H9 (cell line): ENCODE measurements around the gene SLC51B. TPM values are rescaled to one million over a fixed set of nuclear protein-coding genes. Genes with fewer than 3 reads are reported as not detected.
A peak's percentile ranks its signal among the peaks of the same experiment; 100 is the strongest.

Source experiments
- DNase-seq: peaks from one replicate; pipeline ENCODE4 v3.0.0-alpha.2; 2017
- H2AFZ ChIP-seq: one replicate; pipeline ENCODE4 v1.6.1; 2013; ENCODE audit warnings: mild to moderate bottlenecking, low read length, control low read depth, moderate library complexity
- H2AK5ac ChIP-seq: 2 replicates; pipeline ENCODE4 v1.6.1; 2013; ENCODE audit warnings: low read length, control low read depth, mixed read lengths; ENCODE audit not compliant: insufficient read length
- H2BK120ac ChIP-seq: one replicate; pipeline ENCODE4 v1.6.1; 2013; ENCODE audit warnings: low read depth, mild to moderate bottlenecking, low read length, control low read depth, inconsistent platforms; ENCODE audit not compliant: poor library complexity, severe bottlenecking
- H2BK12ac ChIP-seq: 2 replicates; pipeline ENCODE4 v1.6.1; 2013; ENCODE audit warnings: low read length, control low read depth, mixed read lengths, low read depth; ENCODE audit not compliant: insufficient read length
- H2BK15ac ChIP-seq: 2 replicates; pipeline ENCODE4 v1.6.1; 2013; ENCODE audit warnings: low read depth, low read length, control low read depth
- H2BK20ac ChIP-seq: one replicate; pipeline ENCODE4 v1.6.1; 2013; ENCODE audit warnings: low read depth, mild to moderate bottlenecking, low read length, control low read depth, inconsistent platforms; ENCODE audit not compliant: poor library complexity, severe bottlenecking
- H2BK5ac ChIP-seq: 2 replicates; pipeline ENCODE4 v1.6.1; 2013; ENCODE audit warnings: low read length, control low read depth, mixed read lengths; ENCODE audit not compliant: insufficient read length
- H3K14ac ChIP-seq: 2 replicates; pipeline ENCODE4 v1.6.1; 2013; ENCODE audit warnings: low read length, control low read depth; ENCODE audit not compliant: insufficient read depth
- H3K18ac ChIP-seq: 2 replicates; pipeline ENCODE4 v1.6.1; 2013; ENCODE audit warnings: low read depth, mild to moderate bottlenecking, mixed read lengths, low read length, control low read depth; ENCODE audit not compliant: insufficient read length
- H3K23ac ChIP-seq: 2 replicates; pipeline ENCODE4 v1.6.1; 2013; ENCODE audit warnings: low read length, control low read depth, mixed read lengths, low read depth; ENCODE audit not compliant: insufficient read length
- H3K23me2 ChIP-seq: 2 replicates; pipeline ENCODE4 v1.6.1; 2013; ENCODE audit warnings: low read depth, mild to moderate bottlenecking, mixed read lengths, low read length, control low read depth; ENCODE audit not compliant: insufficient read length, poor library complexity, severe bottlenecking
- H3K27ac ChIP-seq: 2 replicates; pipeline ENCODE4 v1.5.1; 2013; ENCODE audit warnings: low read length, control low read depth, mixed read lengths, low read depth; ENCODE audit not compliant: insufficient read length
- H3K27me3 ChIP-seq: 2 replicates; pipeline ENCODE4 v1.6.1; 2013; ENCODE audit warnings: low read length, control low read depth, inconsistent platforms; ENCODE audit not compliant: insufficient read depth
- H3K4ac ChIP-seq: 2 replicates; pipeline ENCODE4 v1.6.1; 2013; ENCODE audit warnings: low read depth, mild to moderate bottlenecking, control low read depth, inconsistent platforms, low read length, moderate library complexity
- H3K4me1 ChIP-seq: 2 replicates; pipeline ENCODE4 v1.6.1; 2013; ENCODE audit warnings: low read length, control low read depth, inconsistent platforms; ENCODE audit not compliant: insufficient read depth
- H3K4me2 ChIP-seq: 2 replicates; pipeline ENCODE4 v1.6.1; 2013; ENCODE audit warnings: low read length, control low read depth, mixed read lengths; ENCODE audit not compliant: insufficient read length, insufficient read depth
- H3K56ac ChIP-seq: 2 replicates; pipeline ENCODE4 v1.6.1; 2013; ENCODE audit warnings: low read depth, mild to moderate bottlenecking, mixed read lengths, low read length, control low read depth; ENCODE audit not compliant: insufficient read length
- H3K79me1 ChIP-seq: 2 replicates; pipeline ENCODE4 v1.6.1; 2013; ENCODE audit warnings: low read depth, mild to moderate bottlenecking, moderate library complexity, low read length, control low read depth, inconsistent platforms; ENCODE audit not compliant: insufficient read depth, poor library complexity, severe bottlenecking
- H3K79me2 ChIP-seq: 2 replicates; pipeline ENCODE4 v1.6.1; 2013; ENCODE audit warnings: low read length, control low read depth, inconsistent platforms; ENCODE audit not compliant: insufficient read depth
- H3K9ac ChIP-seq: 2 replicates; pipeline ENCODE4 v1.6.1; 2013; ENCODE audit warnings: low read length, control low read depth, mixed read lengths; ENCODE audit not compliant: insufficient read length; ENCODE audit errors: extremely low read depth
- H3K9me3 ChIP-seq: one replicate; pipeline ENCODE4 v1.6.1; 2013; ENCODE audit warnings: low read depth, low read length, inconsistent platforms; ENCODE audit not compliant: control insufficient read depth
- H3T11ph ChIP-seq: one replicate; pipeline ENCODE4 v1.6.1; 2013; ENCODE audit warnings: mild to moderate bottlenecking, low read length, control low read depth, inconsistent platforms
- H4K20me1 ChIP-seq: one replicate; pipeline ENCODE4 v1.6.1; 2013; ENCODE audit not compliant: control insufficient read depth, insufficient read length, insufficient read depth
- H4K5ac ChIP-seq: 2 replicates; pipeline ENCODE4 v1.6.1; 2013; ENCODE audit warnings: low read depth, mild to moderate bottlenecking, mixed read lengths, low read length, control low read depth; ENCODE audit not compliant: insufficient read length
- H4K8ac ChIP-seq: replicated peaks from 2 replicates; pipeline ENCODE4 v1.6.1; 2013; ENCODE audit warnings: low read length, control low read depth, mixed read lengths, low read depth; ENCODE audit not compliant: insufficient read length
- H4K91ac ChIP-seq: 2 replicates; pipeline ENCODE4 v1.6.1; 2013; ENCODE audit warnings: low read depth, mild to moderate bottlenecking, moderate library complexity, mixed read lengths, low read length, control low read depth; ENCODE audit not compliant: insufficient read length
- H3K27ac Mint-ChIP-seq, 3 experiments: 2 replicates in 2 of 3; 3 replicates in 1 of 3; pipeline ENCODE4 v1.8.0; 2020 to 2021; ENCODE audit warnings: mixed read lengths in 3 of 3, mild to moderate bottlenecking in 1 of 3, moderate library complexity in 1 of 3
- H3K27me3 Mint-ChIP-seq: 2 replicates; pipeline ENCODE4 v1.8.0; 2021; ENCODE audit warnings: low read depth, mild to moderate bottlenecking, moderate library complexity, mixed read lengths
- H3K36me3 Mint-ChIP-seq, 3 experiments: 2 replicates in 2 of 3; 3 replicates in 1 of 3; pipeline ENCODE4 v1.8.0; 2020 to 2021; ENCODE audit warnings: low read depth in 3 of 3, mixed read lengths in 3 of 3; ENCODE audit not compliant: insufficient read depth in 1 of 3
- H3K4me1 Mint-ChIP-seq, 2 experiments: 2 replicates each; pipeline ENCODE4 v1.8.0; 2020; ENCODE audit warnings: mixed read lengths in 2 of 2
- H3K4me3 Mint-ChIP-seq, 2 experiments: 2 replicates in 1 of 2; 3 replicates in 1 of 2; pipeline ENCODE4 v1.8.0; 2020 to 2021; ENCODE audit warnings: mild to moderate bottlenecking in 2 of 2, mixed read lengths in 2 of 2, moderate library complexity in 1 of 2
- H3K9me3 Mint-ChIP-seq, 2 experiments: 2 replicates in 1 of 2; 3 replicates in 1 of 2; pipeline ENCODE4 v1.8.0; 2020; ENCODE audit warnings: mild to moderate bottlenecking in 2 of 2, mixed read lengths in 2 of 2, moderate library complexity in 1 of 2
- WGBS: extraction: QIAGEN DNeasy Blood & Tissue Kit; methylation state at CpG from one replicate; pipeline ENCODE4 v1.1.7; 2013; ENCODE audit warnings: missing lambda C conversion rate, low lambda C conversion rate, mixed read lengths; ENCODE audit not compliant: insufficient read length; ENCODE audit errors: extremely low coverage; 5-methylcytosine and 5-hydroxymethylcytosine counted together
- total RNA-seq: library from RNA; stranded (reverse); gene quantifications from 2 replicates; pipeline ENCODE4 v1.2.1, GENCODE V29; 2021
- TF ChIP-seq, protein P1 (sequence below): fragments of 200-600 bp; sonication (generic); conservative IDR thresholded peaks from 3 replicates; pipeline ENCODE4 v1.8.0; 2021; ENCODE audit warnings: antibody characterized with exemption, mild to moderate bottlenecking

Gene SLC51B
- total RNA-seq, 1 experiment from 2014 or later: not detected

DNA sequence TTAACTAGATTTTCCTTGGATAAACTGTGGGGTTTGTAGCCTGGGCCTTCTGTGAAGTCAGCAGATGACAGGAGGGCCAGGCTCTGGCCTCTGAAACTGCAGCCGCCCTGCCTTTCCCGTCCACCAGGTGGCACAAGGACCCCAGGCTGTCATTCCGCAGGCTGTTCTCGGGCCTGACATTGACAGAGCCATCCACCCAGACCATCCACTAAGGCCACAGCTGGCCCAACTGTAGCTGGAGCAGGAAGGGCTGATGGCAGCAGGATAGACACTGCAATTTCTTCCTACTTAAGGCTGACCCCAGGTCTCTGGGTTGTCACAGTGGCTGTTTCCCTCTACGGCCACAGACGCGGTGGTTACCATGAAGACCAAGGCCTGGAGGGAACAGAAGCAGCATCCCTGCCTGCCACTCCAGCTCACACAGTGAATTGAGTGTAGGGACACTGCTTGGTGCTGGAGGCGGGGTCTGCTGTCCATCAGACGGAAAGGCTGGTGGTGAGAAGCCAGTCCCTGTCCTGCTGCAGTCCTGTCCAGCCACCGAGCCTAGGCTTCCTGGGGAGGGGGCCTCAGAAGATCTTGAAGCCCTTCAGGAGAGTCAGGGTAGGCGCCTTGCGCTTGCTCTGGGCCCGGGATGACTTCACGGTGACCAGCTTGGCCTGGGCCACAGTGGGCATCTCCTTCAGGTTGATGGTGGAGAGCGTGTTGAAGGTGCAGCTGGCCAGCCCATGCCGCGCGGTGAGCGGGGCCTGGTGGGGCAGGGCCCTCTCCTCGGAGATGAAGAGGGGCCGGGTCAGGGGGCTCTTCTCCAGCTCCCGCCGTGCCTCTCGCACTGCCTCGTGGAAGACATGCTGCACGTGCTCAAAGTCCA, 9.4 kb downstream of the SLC51B start:
- Histone ChIP-seq H3K4me2 (no peak overlapping the region), H3K9ac (no peak overlapping the region), H2BK15ac (no peak overlapping the region), H2BK12ac (no peak overlapping the region), H2BK5ac (no peak overlapping the region), H4K8ac (no peak overlapping the region), H3K4ac (no peak overlapping the region), H3T11ph (no peak overlapping the region), H3K23ac (no peak overlapping the region), H3K27ac (no peak overlapping the region), H3K4me1 (no peaks in the 10 kb centered on the region), H3K79me1 (no peaks in the 10 kb centered on the region), H4K20me1 (no peaks in the 10 kb centered on the region), H3K18ac (no peak overlapping the region), H2AFZ (no peak overlapping the region), H3K14ac (no peak overlapping the region), H2BK120ac (no peak overlapping the region), H3K56ac (no peak overlapping the region), H2AK5ac (no peak overlapping the region), H3K27me3 (no peaks in the 10 kb centered on the region), H2BK20ac (no peak overlapping the region), H4K91ac (no peak overlapping the region), H3K9me3 (no peaks in the 10 kb centered on the region), H3K23me2 (no peaks in the 10 kb centered on the region), H3K79me2 (no peaks in the 10 kb centered on the region), H4K5ac (no peak overlapping the region)
- peaks cover 3 to 5% of the 10 kb centered on the region in 2 experiments for H3K4me1 Mint-ChIP-seq
- H3K4me3 Mint-ChIP-seq: no peak overlapping the region
- no peaks in the 10 kb centered on the region for H3K9me3 Mint-ChIP-seq
- peak; percentile 79 for DNase-seq
- no peaks in the 10 kb centered on the region for H3K27me3 Mint-ChIP-seq
- WGBS: no CpG with 5 or more reads among the region's 26 CpGs
- TF ChIP-seq, protein P1, sequence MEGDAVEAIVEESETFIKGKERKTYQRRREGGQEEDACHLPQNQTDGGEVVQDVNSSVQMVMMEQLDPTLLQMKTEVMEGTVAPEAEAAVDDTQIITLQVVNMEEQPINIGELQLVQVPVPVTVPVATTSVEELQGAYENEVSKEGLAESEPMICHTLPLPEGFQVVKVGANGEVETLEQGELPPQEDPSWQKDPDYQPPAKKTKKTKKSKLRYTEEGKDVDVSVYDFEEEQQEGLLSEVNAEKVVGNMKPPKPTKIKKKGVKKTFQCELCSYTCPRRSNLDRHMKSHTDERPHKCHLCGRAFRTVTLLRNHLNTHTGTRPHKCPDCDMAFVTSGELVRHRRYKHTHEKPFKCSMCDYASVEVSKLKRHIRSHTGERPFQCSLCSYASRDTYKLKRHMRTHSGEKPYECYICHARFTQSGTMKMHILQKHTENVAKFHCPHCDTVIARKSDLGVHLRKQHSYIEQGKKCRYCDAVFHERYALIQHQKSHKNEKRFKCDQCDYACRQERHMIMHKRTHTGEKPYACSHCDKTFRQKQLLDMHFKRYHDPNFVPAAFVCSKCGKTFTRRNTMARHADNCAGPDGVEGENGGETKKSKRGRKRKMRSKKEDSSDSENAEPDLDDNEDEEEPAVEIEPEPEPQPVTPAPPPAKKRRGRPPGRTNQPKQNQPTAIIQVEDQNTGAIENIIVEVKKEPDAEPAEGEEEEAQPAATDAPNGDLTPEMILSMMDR: peak; percentile 94
- no peak overlapping the region for H3K27ac Mint-ChIP-seq
- peaks cover 0 to 6% (median 4%) of the 10 kb centered on the region in 3 experiments; a peak in 3 of 7 replicates for H3K36me3 Mint-ChIP-seq
